Astrocyte (in vitro differentiated cells and primary cell): Measurements from ENCODE around the gene UPB1.

Experiments
- EZH2 ChIP-seq: IDR thresholded peaks from 2 replicates; pipeline ENCODE4 v1.6.1; 2012; ENCODE audit warnings: mild to moderate bottlenecking, low read length, inconsistent platforms; ENCODE audit not compliant: insufficient read depth
- TF ChIP-seq, protein P1 (sequence below): IDR thresholded peaks from 2 replicates; pipeline ENCODE4 v1.5.1; 2011; ENCODE audit warnings: low read depth, mild to moderate bottlenecking, inconsistent platforms, low read length, moderate library complexity; ENCODE audit not compliant: insufficient read depth

DNA sequence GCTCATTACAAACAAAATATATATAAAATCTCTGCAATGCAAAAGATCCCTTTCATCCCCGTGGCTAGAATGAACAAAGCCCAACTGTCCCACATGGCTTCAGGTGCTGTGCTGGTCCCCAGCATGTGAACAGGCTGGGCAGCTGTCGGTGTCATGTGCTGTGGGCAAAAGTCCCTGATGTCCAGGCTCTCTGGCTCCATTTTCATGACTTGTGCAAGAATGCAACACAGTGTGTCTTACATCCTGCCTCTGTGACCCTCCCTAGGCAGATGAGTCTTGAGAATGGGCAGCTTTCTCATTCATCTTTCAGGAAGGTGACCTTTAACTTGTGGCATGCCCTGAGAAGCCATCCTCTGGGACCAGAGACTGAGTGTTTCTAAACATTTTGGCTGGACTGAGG is 45.3 kb downstream of the UPB1 start:
- TF ChIP-seq, protein P1, sequence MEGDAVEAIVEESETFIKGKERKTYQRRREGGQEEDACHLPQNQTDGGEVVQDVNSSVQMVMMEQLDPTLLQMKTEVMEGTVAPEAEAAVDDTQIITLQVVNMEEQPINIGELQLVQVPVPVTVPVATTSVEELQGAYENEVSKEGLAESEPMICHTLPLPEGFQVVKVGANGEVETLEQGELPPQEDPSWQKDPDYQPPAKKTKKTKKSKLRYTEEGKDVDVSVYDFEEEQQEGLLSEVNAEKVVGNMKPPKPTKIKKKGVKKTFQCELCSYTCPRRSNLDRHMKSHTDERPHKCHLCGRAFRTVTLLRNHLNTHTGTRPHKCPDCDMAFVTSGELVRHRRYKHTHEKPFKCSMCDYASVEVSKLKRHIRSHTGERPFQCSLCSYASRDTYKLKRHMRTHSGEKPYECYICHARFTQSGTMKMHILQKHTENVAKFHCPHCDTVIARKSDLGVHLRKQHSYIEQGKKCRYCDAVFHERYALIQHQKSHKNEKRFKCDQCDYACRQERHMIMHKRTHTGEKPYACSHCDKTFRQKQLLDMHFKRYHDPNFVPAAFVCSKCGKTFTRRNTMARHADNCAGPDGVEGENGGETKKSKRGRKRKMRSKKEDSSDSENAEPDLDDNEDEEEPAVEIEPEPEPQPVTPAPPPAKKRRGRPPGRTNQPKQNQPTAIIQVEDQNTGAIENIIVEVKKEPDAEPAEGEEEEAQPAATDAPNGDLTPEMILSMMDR, result no peak
- TF ChIP-seq EZH2, result no peak
